Liver (tissue), 9 donors: Measurements from ENCODE around the gene CFAP97D1. TPM values are rescaled to one million over a fixed set of nuclear protein-coding genes. Genes with fewer than 3 reads are reported as not detected.

Source experiments
- DNase-seq: peaks from one replicate; pipeline ENCODE4 v3.0.0-alpha.2; 2017; ENCODE audit warnings: low spot score
- H3K27ac ChIP-seq, 2 donors: one replicate each; pipeline ENCODE4 v1.7.0; 2013; ENCODE audit warnings: inconsistent platforms in 2 of 2, low read length in 2 of 2, control low read depth in 1 of 2, low read depth in 1 of 2, mild to moderate bottlenecking in 1 of 2
- H3K27me3 ChIP-seq, 4 donors: one replicate each; pipeline versions ENCODE4 v1.6.1 to v1.7.0; 2013; ENCODE audit warnings: low read length in 3 of 4, inconsistent platforms in 1 of 4, mild to moderate bottlenecking in 1 of 4, moderate library complexity in 1 of 4; ENCODE audit not compliant: control insufficient read depth in 4 of 4, insufficient read depth in 4 of 4
- H3K36me3 ChIP-seq, 4 donors: one replicate each; pipeline versions ENCODE4 v1.6.1 to v1.7.0; 2013; ENCODE audit warnings: low read length in 3 of 4, mild to moderate bottlenecking in 3 of 4, low read depth in 1 of 4, moderate library complexity in 1 of 4; ENCODE audit not compliant: control insufficient read depth in 4 of 4, insufficient read depth in 3 of 4
- H3K4me1 ChIP-seq, 4 donors: one replicate each; pipeline versions ENCODE4 v1.6.1 to v1.7.0; 2013; ENCODE audit warnings: low read length in 3 of 4, mild to moderate bottlenecking in 3 of 4, moderate library complexity in 1 of 4; ENCODE audit not compliant: control insufficient read depth in 4 of 4, insufficient read depth in 4 of 4
- H3K4me3 ChIP-seq, 3 donors: one replicate each; pipeline versions ENCODE4 v1.6.1 to v1.7.0; 2013; ENCODE audit warnings: low read length in 3 of 3, control low read depth in 1 of 3, low read depth in 1 of 3, mild to moderate bottlenecking in 1 of 3
- H3K9ac ChIP-seq, 2 donors: one replicate each; pipeline ENCODE4 v1.7.0; 2013; ENCODE audit warnings: low read length in 2 of 2, mild to moderate bottlenecking in 2 of 2, moderate library complexity in 2 of 2, control low read depth in 1 of 2, low read depth in 1 of 2
- H3K9me3 ChIP-seq, 4 donors: one replicate each; pipeline versions ENCODE4 v1.6.1 to v1.7.0; 2013; ENCODE audit warnings: low read length in 3 of 4; ENCODE audit not compliant: control insufficient read depth in 4 of 4
- FOXA2 ChIP-seq: IDR thresholded peaks from 2 replicates; pipeline ENCODE4 v1.6.1; 2016; ENCODE audit warnings: antibody characterized with exemption
- HNF4A ChIP-seq, 2 donors: conservative IDR thresholded peaks; 2 replicates each; pipeline ENCODE4 v1.6.1; 2016; ENCODE audit warnings: antibody characterized with exemption in 2 of 2, mild to moderate bottlenecking in 2 of 2
- HNF4G ChIP-seq: IDR thresholded peaks from 2 replicates; pipeline ENCODE4 v1.6.1; 2016; ENCODE audit warnings: antibody characterized with exemption
- JUND ChIP-seq, 2 donors: IDR thresholded peaks; 2 replicates each; pipeline ENCODE4 v1.6.1; 2016; ENCODE audit warnings: antibody characterized with exemption in 2 of 2
- NR2F2 ChIP-seq: IDR thresholded peaks from 2 replicates; pipeline ENCODE4 v1.6.1; 2016; ENCODE audit warnings: antibody characterized with exemption
- RAD21 ChIP-seq, 2 donors: IDR thresholded peaks; 2 replicates each; pipeline ENCODE4 v1.6.1; 2016; ENCODE audit warnings: antibody characterized with exemption in 2 of 2, mild to moderate bottlenecking in 2 of 2
- RXRA ChIP-seq, 2 donors: IDR thresholded peaks; 2 replicates each; pipeline ENCODE4 v1.6.1; 2017 to 2018; ENCODE audit warnings: antibody characterized with exemption in 2 of 2, mild to moderate bottlenecking in 1 of 2
- YY1 ChIP-seq: IDR thresholded peaks from 2 replicates; pipeline ENCODE4 v1.6.1; 2016; ENCODE audit warnings: antibody characterized with exemption, mild to moderate bottlenecking
- WGBS: extraction: QIAGEN DNeasy Blood & Tissue Kit; methylation state at CpG from one replicate; pipeline ENCODE4 v1.1.7; 2013; 5-methylcytosine and 5-hydroxymethylcytosine counted together
- polyA plus RNA-seq, 2 donors: library from polyadenylated mRNA; stranded (reverse) in 1 of 2; unstranded in 1 of 2; fragments of 200-250 nt in 1 of 2; fragments of >200 nt in 1 of 2; fragmentation: Nextera tagmentation in 1 of 2; extraction: Ambion mirVana in 1 of 2; gene quantifications; one replicate each; pipeline versions ENCODE4 v1.2.1 to v1.2.3, GENCODE V29; 2013 to 2015
- total RNA-seq, 2 donors: library from RNA; depleted of rRNA; stranded (reverse); fragments of >200 nt; gene quantifications; one replicate each; pipeline ENCODE4 v1.2.3, GENCODE V29; 2014
- TF ChIP-seq, protein P1 (sequence below): IDR thresholded peaks from 2 replicates; pipeline ENCODE4 v1.6.1; 2016; ENCODE audit warnings: antibody characterized with exemption
- TF ChIP-seq, protein P2 (sequence below): IDR thresholded peaks from 2 replicates; pipeline ENCODE4 v1.6.1; 2016; ENCODE audit warnings: antibody characterized with exemption
- TF ChIP-seq, protein P3 (sequence below): IDR thresholded peaks from 2 replicates; pipeline ENCODE4 v1.6.1; 2016; ENCODE audit warnings: antibody characterized with exemption
- TF ChIP-seq, protein P4 (sequence below): fragments of 150-350 bp; IDR thresholded peaks from 2 replicates; pipeline ENCODE4 v1.5.1; 2017; ENCODE audit warnings: improper control_type of control experiment, low read depth, low read length; ENCODE audit not compliant: missing input control
- TF ChIP-seq, protein P5 (sequence below): IDR thresholded peaks from 2 replicates; pipeline ENCODE4 v1.6.1; 2016; ENCODE audit warnings: antibody characterized with exemption, mild to moderate bottlenecking
- donor health status: healthy.
- donor health status: healthy.
- donor health status: healthy.
- donor health status: healthy.
- donor health status: healthy.

The CFAP97D1 gene
- total and polyA plus RNA-seq, 4 donors: 0.08 TPM; not detected in 3

DNA sequence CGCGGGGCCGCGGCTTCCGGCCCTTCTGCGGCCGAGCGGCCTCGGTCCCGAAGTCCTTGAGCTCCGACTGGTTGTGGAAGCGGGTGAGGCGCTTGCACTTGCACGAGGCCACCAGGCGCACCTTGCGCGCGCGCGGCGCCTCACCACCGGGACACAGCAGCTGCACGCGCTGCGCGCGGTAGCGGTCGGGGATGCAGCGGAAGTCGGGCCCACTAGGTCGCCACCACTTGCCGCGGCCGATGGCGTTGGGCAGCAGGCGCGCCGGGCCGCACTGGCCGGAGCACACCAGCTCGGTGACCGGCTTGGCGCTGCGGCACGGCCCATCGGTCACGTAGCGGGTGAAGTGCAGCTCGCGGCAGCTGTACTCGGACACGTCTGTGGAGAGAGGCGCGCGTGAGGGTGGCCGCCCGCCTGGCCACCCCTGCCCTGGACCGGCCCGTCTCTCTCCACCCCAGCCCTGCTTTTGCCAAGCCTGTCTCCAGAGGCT, 24.8 kb upstream of the CFAP97D1 start:
- no peak overlapping the region for H3K4me3 ChIP-seq
- no peaks in the 10 kb centered on the region for H3K36me3 ChIP-seq
- H3K4me1 ChIP-seq: peaks cover 0 to 9% (median 5%) of the 10 kb centered on the region in 4 donors
- TF ChIP-seq RAD21 (IDR thresholded peaks at IDR 0.05): no peak
- TF ChIP-seq, protein P1, sequence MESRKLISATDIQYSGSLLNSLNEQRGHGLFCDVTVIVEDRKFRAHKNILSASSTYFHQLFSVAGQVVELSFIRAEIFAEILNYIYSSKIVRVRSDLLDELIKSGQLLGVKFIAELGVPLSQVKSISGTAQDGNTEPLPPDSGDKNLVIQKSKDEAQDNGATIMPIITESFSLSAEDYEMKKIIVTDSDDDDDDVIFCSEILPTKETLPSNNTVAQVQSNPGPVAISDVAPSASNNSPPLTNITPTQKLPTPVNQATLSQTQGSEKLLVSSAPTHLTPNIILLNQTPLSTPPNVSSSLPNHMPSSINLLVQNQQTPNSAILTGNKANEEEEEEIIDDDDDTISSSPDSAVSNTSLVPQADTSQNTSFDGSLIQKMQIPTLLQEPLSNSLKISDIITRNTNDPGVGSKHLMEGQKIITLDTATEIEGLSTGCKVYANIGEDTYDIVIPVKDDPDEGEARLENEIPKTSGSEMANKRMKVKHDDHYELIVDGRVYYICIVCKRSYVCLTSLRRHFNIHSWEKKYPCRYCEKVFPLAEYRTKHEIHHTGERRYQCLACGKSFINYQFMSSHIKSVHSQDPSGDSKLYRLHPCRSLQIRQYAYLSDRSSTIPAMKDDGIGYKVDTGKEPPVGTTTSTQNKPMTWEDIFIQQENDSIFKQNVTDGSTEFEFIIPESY: no peak
- TF ChIP-seq, protein P2, sequence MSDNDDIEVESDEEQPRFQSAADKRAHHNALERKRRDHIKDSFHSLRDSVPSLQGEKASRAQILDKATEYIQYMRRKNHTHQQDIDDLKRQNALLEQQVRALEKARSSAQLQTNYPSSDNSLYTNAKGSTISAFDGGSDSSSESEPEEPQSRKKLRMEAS: no peak
- no peak for TF ChIP-seq YY1
- TF ChIP-seq, protein P3, sequence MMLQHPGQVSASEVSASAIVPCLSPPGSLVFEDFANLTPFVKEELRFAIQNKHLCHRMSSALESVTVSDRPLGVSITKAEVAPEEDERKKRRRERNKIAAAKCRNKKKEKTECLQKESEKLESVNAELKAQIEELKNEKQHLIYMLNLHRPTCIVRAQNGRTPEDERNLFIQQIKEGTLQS: no peak
- TF ChIP-seq NR2F2: no peak
- TF ChIP-seq, protein P4, sequence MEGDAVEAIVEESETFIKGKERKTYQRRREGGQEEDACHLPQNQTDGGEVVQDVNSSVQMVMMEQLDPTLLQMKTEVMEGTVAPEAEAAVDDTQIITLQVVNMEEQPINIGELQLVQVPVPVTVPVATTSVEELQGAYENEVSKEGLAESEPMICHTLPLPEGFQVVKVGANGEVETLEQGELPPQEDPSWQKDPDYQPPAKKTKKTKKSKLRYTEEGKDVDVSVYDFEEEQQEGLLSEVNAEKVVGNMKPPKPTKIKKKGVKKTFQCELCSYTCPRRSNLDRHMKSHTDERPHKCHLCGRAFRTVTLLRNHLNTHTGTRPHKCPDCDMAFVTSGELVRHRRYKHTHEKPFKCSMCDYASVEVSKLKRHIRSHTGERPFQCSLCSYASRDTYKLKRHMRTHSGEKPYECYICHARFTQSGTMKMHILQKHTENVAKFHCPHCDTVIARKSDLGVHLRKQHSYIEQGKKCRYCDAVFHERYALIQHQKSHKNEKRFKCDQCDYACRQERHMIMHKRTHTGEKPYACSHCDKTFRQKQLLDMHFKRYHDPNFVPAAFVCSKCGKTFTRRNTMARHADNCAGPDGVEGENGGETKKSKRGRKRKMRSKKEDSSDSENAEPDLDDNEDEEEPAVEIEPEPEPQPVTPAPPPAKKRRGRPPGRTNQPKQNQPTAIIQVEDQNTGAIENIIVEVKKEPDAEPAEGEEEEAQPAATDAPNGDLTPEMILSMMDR: no peak
- DNase-seq: no peak
- H3K9me3 ChIP-seq: no peaks in the 10 kb centered on the region
- peaks cover 0 to 9% (median 4%) of the 10 kb centered on the region in 4 donors for H3K27me3 ChIP-seq
- H3K9ac ChIP-seq: no peak overlapping the region
- H3K27ac ChIP-seq: no peak overlapping the region
- 6% methylated on average over 60 of the region's 60 CpGs for WGBS

DNA sequence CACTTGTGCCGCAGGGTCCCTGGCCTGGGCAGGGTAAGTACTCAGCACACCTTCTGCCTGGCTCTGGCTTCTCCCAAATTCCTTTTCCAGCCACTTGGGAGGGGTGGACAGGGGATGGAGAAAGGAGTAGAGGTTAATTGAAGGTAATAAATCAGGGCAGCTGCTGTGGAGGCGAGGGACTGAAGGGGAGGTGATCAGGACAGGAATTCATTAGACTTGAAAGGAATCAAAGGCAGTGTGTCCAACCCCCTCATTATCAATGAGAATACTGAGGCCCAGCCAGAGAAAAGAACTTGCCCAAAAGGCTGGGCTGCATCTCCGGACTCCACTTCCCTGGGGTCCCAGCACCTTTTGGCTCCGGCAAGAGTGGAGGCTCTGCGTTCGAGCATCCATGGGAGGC, 24.0 kb upstream of the CFAP97D1 start:
- Histone ChIP-seq H3K9me3 (no peaks in the 10 kb centered on the region), H3K9ac (no peak overlapping the region), H3K27ac (no peak overlapping the region), H3K27me3 (peaks cover 0 to 9% (median 4%) of the 10 kb centered on the region in 4 donors), H3K4me1 (peaks cover 0 to 9% (median 5%) of the 10 kb centered on the region in 4 donors), H3K4me3 (no peak overlapping the region), H3K36me3 (no peaks in the 10 kb centered on the region)
- DNase-seq: no peak
- WGBS: 81% methylated on average over 6 of the region's 6 CpGs
- TF ChIP-seq NR2F2 (no peak), JUND (IDR thresholded peaks at IDR 0.05) (no peak), YY1 (no peak), HNF4G (no peak), FOXA2 (no peak), RXRA (IDR thresholded peaks at IDR 0.05) (no peak), HNF4A (conservative IDR thresholded peaks at IDR 0.05) (no peak), RAD21 (IDR thresholded peaks at IDR 0.05) (no peak)
- TF ChIP-seq, protein P1: no peak
- TF ChIP-seq, protein P2: no peak
- TF ChIP-seq, protein P4: no peak
- TF ChIP-seq, protein P5, sequence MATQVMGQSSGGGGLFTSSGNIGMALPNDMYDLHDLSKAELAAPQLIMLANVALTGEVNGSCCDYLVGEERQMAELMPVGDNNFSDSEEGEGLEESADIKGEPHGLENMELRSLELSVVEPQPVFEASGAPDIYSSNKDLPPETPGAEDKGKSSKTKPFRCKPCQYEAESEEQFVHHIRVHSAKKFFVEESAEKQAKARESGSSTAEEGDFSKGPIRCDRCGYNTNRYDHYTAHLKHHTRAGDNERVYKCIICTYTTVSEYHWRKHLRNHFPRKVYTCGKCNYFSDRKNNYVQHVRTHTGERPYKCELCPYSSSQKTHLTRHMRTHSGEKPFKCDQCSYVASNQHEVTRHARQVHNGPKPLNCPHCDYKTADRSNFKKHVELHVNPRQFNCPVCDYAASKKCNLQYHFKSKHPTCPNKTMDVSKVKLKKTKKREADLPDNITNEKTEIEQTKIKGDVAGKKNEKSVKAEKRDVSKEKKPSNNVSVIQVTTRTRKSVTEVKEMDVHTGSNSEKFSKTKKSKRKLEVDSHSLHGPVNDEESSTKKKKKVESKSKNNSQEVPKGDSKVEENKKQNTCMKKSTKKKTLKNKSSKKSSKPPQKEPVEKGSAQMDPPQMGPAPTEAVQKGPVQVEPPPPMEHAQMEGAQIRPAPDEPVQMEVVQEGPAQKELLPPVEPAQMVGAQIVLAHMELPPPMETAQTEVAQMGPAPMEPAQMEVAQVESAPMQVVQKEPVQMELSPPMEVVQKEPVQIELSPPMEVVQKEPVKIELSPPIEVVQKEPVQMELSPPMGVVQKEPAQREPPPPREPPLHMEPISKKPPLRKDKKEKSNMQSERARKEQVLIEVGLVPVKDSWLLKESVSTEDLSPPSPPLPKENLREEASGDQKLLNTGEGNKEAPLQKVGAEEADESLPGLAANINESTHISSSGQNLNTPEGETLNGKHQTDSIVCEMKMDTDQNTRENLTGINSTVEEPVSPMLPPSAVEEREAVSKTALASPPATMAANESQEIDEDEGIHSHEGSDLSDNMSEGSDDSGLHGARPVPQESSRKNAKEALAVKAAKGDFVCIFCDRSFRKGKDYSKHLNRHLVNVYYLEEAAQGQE: no peak
